ENCODE data around the gene MGAT5. TPM values are rescaled to one million over a fixed set of nuclear protein-coding genes. Genes with fewer than 3 reads are reported as not detected.
A peak's percentile ranks its signal among the peaks of the same experiment; 100 is the strongest.

The MGAT5 gene
- total and polyA plus RNA-seq, 2 donors from 2014 or later, result 14.3 to 40.9 TPM

GRCh38 chr2:134258684-134259388 is 5.0 kb downstream of the MGAT5 start:
- Histone ChIP-seq H3K4me3 (ENCODE audit: low read length in 3 of 3) (no peak overlapping the region), H3K9me3 (ENCODE audit: control insufficient read depth in 2 of 3, insufficient read depth in 1 of 3, low read length in 3 of 3) (no peaks in the 10 kb centered on the region), H3K4me1 (ENCODE audit: control insufficient read depth in 2 of 3, insufficient read depth in 2 of 3, low read depth in 1 of 3, low read length in 3 of 3) (peaks cover 0 to 16% (median 6%) of the 10 kb centered on the region in 3 donors), H3K27me3 (ENCODE audit: control insufficient read depth, insufficient read depth, low read length) (no peaks in the 10 kb centered on the region), H3K27ac (ENCODE audit: low read depth in 2 of 2, low read length in 2 of 2) (no peak overlapping the region), H3K9ac (ENCODE audit: low read length in 3 of 3) (peak overlapping the region in 1 of 3 donors; percentile 9), H3K36me3 (ENCODE audit: control insufficient read depth in 2 of 3, insufficient read depth in 3 of 3, low read length in 3 of 3) (no peaks in the 10 kb centered on the region)
- intact Hi-C loops (cut with DNase I), result no loop called here
- no peak for TF ChIP-seq CTCF (IDR thresholded peaks at IDR 0.05; ENCODE audit: borderline replicate concordance, extremely low read depth, insufficient read depth)
- DNase-seq (no peak), FAIRE-seq (no peak)

GRCh38 chr2:134259571-134259970 is 5.7 kb downstream of the MGAT5 start:
- no peak for TF ChIP-seq CTCF (IDR thresholded peaks at IDR 0.05; ENCODE audit: borderline replicate concordance, extremely low read depth, insufficient read depth)
- no peak overlapping the region for H3K27ac ChIP-seq (ENCODE audit: low read depth in 2 of 2, low read length in 2 of 2)
- intact Hi-C loops (cut with DNase I), result no loop called here
- no peaks in the 10 kb centered on the region for H3K9me3 ChIP-seq (ENCODE audit: control insufficient read depth in 2 of 3, insufficient read depth in 1 of 3, low read length in 3 of 3)
- DNase-seq, result peak in 1 of 5 donors; percentile 21
- no peaks in the 10 kb centered on the region for H3K27me3 ChIP-seq (ENCODE audit: control insufficient read depth, insufficient read depth, low read length)
- FAIRE-seq, result no peak
- H3K4me3 ChIP-seq (ENCODE audit: low read length in 3 of 3), result no peak overlapping the region
- peaks cover 0 to 16% (median 6%) of the 10 kb centered on the region in 3 donors for H3K4me1 ChIP-seq (ENCODE audit: control insufficient read depth in 2 of 3, insufficient read depth in 2 of 3, low read depth in 1 of 3, low read length in 3 of 3)
- no peak overlapping the region for H3K9ac ChIP-seq (ENCODE audit: low read length in 3 of 3)
- no peaks in the 10 kb centered on the region for H3K36me3 ChIP-seq (ENCODE audit: control insufficient read depth in 2 of 3, insufficient read depth in 3 of 3, low read length in 3 of 3)

- H3K27ac ChIP-seq (ENCODE audit: low read depth in 2 of 2, low read length in 2 of 2), result no peak overlapping the region
- intact Hi-C loops (cut with DNase I), result no loop called here
- H3K9me3 ChIP-seq (ENCODE audit: control insufficient read depth in 2 of 3, insufficient read depth in 1 of 3, low read length in 3 of 3), result no peaks in the 10 kb centered on the region
- DNase-seq, result no peak
- no peak for FAIRE-seq
- no peak for TF ChIP-seq CTCF (IDR thresholded peaks at IDR 0.05; ENCODE audit: borderline replicate concordance, extremely low read depth, insufficient read depth)
- no peak overlapping the region for H3K9ac ChIP-seq (ENCODE audit: low read length in 3 of 3)
- no peaks in the 10 kb centered on the region for H3K27me3 ChIP-seq (ENCODE audit: control insufficient read depth, insufficient read depth, low read length)
- H3K4me3 ChIP-seq (ENCODE audit: low read length in 3 of 3), result no peak overlapping the region
- peaks cover 0 to 16% (median 6%) of the 10 kb centered on the region in 3 donors for H3K4me1 ChIP-seq (ENCODE audit: control insufficient read depth in 2 of 3, insufficient read depth in 2 of 3, low read depth in 1 of 3, low read length in 3 of 3)
- no peaks in the 10 kb centered on the region for H3K36me3 ChIP-seq (ENCODE audit: control insufficient read depth in 2 of 3, insufficient read depth in 3 of 3, low read length in 3 of 3)
These were observed 6.1 kb downstream of the MGAT5 start for GRCh38 chr2:134259994-134260393.
